Measurements from ENCODE around the gene ULK4.

GRCh38 chr3:41404582-41404981 lies 557.3 kb downstream of the ULK4 start:
- TF ChIP-seq CTCF (IDR thresholded peaks at IDR 0.05), result no peak
- TF ChIP-seq POLR2A (IDR thresholded peaks at IDR 0.05), result no peak
